Left ventricle myocardium superior (tissue), 1 donor: ENCODE results near the gene L3MBTL1. TPM values are rescaled to one million over a fixed set of nuclear protein-coding genes. Genes with fewer than 3 reads are reported as not detected.

Source experiments
- ATAC-seq: fragments of 200-7000 bp; cut with Tn5 transposase; one replicate; pipeline ENCODE4 v1.9.1; 2020; ENCODE audit warnings: mild to moderate bottlenecking, moderate library complexity
- DNase-seq: peaks from one replicate; pipeline ENCODE4 v3.0.0-alpha.2; 2020
- intact Hi-C: fragments of 100-400 bp; cut with micrococcal nuclease; formaldehyde crosslinking; loops from one replicate; pipeline ENCODE4 v1.11.0; 2022
- total RNA-seq: library from RNA; stranded (reverse); fragmentation: NEBNext Ultra II Directional; extraction: Animal tissue kit (Norgen Biotek cat#: 25700); gene quantifications from one replicate; pipeline ENCODE4 v1.2.1, GENCODE V29; 2021
- donor health status: DM: no; HTN: yes; CAD: no; lungs with severe emphysema.

Gene L3MBTL1
- total RNA-seq, 1 donor from 2014 or later, result 5.7 TPM

GRCh38 chr20:43545837-43546578, 38.5 kb downstream of the L3MBTL1 start:
- DNase-seq (no peak), ATAC-seq (no peak)
- intact Hi-C loops, result no loop called here

- ATAC-seq, result no peak
- intact Hi-C loops, result no loop called here
Observed at GRCh38 chr20:43548273-43548880, 40.9 kb downstream of the L3MBTL1 start.

GRCh38 chr20:43549416-43550065, 42.0 kb downstream of the L3MBTL1 start:
- DNase-seq (no peak), ATAC-seq (no peak)
- intact Hi-C loops, result no loop called here

More at GRCh38 chr20:43548273-43548880, 40.9 kb downstream of the L3MBTL1 start:
- no peak for DNase-seq

- no peak for ATAC-seq
- intact Hi-C loops, result no loop called here
- DNase-seq, result no peak
Observed at GRCh38 chr20:43550456-43550855, 43.0 kb downstream of the L3MBTL1 start.

GRCh38 chr20:43554369-43554768, 46.9 kb downstream of the L3MBTL1 start:
- ATAC-seq (no peak), DNase-seq (no peak)
- intact Hi-C loops, result no loop called here

- intact Hi-C loops, result no loop called here
- ATAC-seq, result no peak
- no peak for DNase-seq
Observed at GRCh38 chr20:43558412-43559146, 51.1 kb downstream of the L3MBTL1 start, which contains the start of gene SGK2. Gene SGK2 (plus strand): TSS chr20:43559027. CDS start chr20:43566496, 7,469 bp downstream.

- intact Hi-C loops, result no loop called here
- no peak for DNase-seq
- no peak for ATAC-seq
Observed at GRCh38 chr20:43559147-43559987, 51.9 kb downstream of the L3MBTL1 start.

- intact Hi-C loops, result no loop called here
- no peak for DNase-seq
Observed at GRCh38 chr20:43560974-43561373, 53.5 kb downstream of the L3MBTL1 start.

GRCh38 chr20:43563429-43563828, 55.9 kb downstream of the L3MBTL1 start:
- no peak for ATAC-seq
- intact Hi-C loops, result no loop called here
- no peak for DNase-seq

More at GRCh38 chr20:43560974-43561373, 53.5 kb downstream of the L3MBTL1 start:
- ATAC-seq, result no peak

- no peak for ATAC-seq
- intact Hi-C loops, result no loop called here
Observed at GRCh38 chr20:43563991-43564390, 56.5 kb downstream of the L3MBTL1 start.

GRCh38 chr20:43564455-43564854, 57.0 kb downstream of the L3MBTL1 start:
- intact Hi-C loops, result no loop called here
- no peak for ATAC-seq
- DNase-seq, result no peak

More at GRCh38 chr20:43563991-43564390, 56.5 kb downstream of the L3MBTL1 start:
- DNase-seq, result no peak

- DNase-seq (no peak), ATAC-seq (no peak)
- intact Hi-C loops, result no loop called here
Observed at GRCh38 chr20:43564993-43565757, 57.7 kb downstream of the L3MBTL1 start.

GRCh38 chr20:43565758-43566104, 58.2 kb downstream of the L3MBTL1 start:
- DNase-seq (no peak), ATAC-seq (no peak)
- intact Hi-C loops, result no loop called here

GRCh38 chr20:43567477-43567876, 60.0 kb downstream of the L3MBTL1 start:
- DNase-seq (no peak), ATAC-seq (no peak)
- intact Hi-C loops, result no loop called here

GRCh38 chr20:43568706-43569105, 61.2 kb downstream of the L3MBTL1 start:
- intact Hi-C loops, result no loop called here
- DNase-seq (no peak), ATAC-seq (no peak)

- no peak for DNase-seq
- intact Hi-C loops, result no loop called here
- no peak for ATAC-seq
Observed at GRCh38 chr20:43569282-43569681, 61.8 kb downstream of the L3MBTL1 start.

- intact Hi-C loops, result no loop called here
- DNase-seq, result no peak
- ATAC-seq, result no peak
Observed at GRCh38 chr20:43570496-43570895, 63.0 kb downstream of the L3MBTL1 start.

GRCh38 chr20:43571310-43571709, 63.8 kb downstream of the L3MBTL1 start:
- DNase-seq (no peak), ATAC-seq (no peak)
- intact Hi-C loops, result no loop called here
